NCI-H2196 treated with DMSO at 0.1 percent for 48 hours (cell line): ENCODE data around the gene WDR7.

Source experiments
- DNase-seq: peaks from one replicate; lab custom pipeline; 2025; ENCODE audit not compliant: unreplicated experiment; lab: John Stamatoyannopoulos, UW

Gene WDR7

DNA sequence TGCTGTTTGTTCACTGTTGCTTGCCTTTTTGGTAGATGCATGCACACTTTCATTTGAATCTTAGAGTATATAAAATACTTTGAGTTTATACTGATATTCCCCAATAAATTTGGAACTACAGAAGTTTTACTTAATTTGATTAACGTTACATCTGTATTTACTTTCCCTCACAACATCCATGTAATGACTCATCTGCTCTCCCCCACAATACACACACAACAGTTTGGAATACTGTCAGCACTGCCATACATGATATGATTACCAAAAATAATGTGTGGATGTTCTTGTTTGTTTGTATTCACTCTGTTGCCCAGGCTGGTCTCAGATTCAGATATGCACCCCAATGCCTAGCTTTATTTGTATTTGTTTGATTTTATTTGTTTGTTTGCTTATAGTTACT lies 144.2 kb downstream of the WDR7 start:
- DNase-seq = no peak

DNA sequence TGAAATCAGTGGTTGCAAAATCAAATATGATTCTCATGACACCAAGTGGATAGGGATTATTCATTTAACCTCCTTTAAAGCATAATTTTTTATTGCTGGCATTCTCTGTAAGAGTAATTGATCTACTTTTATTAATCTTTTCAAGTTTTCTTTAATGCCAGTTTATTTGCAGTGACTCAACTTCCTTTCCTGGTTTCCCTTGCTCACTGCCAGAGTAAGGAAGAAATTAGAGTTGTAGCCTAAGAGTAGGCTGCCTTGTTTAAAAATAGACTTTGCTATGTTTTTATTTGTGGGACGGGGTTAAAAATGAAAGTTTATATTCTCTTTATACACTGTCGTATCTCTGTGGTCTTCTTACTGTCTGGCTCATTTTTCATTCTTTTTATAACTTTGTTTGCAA lies 148.6 kb downstream of the WDR7 start:
- no peak for DNase-seq

DNA sequence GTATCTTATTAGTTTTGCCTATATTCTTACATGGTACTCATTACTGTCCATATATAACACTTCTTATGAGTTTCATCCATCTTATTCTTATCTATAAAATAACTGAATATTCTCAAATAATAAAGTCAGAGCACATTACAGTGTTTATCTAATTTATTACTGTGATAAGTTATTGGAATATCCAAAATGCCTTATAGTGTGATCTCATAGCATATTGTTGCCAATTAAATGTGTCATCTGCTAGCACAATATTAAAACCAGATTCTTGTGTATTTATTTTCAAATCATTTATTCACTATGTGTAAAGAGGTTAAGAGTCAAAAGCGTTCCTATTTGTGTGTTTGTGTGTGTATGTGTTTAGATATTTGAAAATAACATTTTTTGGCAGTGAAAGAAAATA lies 151.9 kb downstream of the WDR7 start:
- no peak for DNase-seq

DNA sequence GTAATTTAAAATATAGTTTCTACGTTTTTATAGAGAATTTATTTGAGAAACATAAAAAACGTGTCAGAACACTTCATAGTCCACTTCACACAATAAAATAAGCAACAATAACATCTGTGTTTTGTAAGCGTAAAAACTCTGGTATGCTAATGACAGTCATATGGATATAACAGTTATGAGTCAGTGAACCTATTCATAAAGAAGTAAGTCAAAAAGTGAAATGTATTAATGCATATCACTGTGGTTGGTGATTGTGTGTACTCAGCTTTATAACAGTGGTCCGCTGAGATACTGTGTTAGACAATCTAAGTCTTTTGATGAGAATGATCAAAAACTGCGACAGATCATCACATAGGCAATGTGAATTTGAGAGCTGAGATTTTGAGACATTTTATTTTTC lies 153.2 kb downstream of the WDR7 start:
- DNase-seq = no peak

DNA sequence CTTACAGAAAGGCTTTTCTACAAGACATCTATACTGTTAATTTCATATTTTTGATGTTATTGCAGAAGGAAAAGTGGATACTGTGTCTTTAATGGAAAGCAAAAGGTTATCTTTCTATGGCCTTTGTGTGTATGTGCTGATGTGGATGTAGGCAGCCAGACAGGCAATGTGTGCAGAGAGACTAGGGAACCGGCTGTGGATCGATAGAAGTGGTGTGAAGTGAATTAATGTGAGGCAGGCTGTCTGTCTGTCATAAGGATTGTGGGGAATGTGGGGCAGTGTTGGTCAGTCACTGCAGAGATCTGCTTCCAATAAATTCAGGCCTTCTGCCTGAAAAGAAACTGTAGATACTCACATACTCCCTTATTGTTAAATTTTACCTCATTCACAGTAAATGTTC lies 156.7 kb downstream of the WDR7 start:
- DNase-seq = no peak

DNA sequence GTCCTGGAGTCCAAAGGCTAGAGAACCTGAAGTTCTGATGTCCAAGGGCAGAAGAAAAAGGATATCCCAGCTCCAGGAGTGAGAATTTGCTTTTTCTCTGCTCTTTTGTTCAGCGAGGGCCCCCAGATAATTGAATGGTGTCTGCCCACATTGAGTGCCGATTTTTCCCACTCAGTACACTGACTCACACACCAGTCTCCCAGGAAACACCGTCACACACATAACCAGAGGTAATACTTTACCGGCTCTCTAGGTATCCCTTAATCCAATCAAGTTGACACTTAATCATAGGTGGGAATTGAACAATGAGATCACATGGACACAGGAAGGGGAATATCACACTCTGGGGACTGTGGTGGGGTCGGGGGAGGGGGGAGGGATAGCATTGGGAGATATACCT lies 161.5 kb downstream of the WDR7 start:
- no peak for DNase-seq

DNA sequence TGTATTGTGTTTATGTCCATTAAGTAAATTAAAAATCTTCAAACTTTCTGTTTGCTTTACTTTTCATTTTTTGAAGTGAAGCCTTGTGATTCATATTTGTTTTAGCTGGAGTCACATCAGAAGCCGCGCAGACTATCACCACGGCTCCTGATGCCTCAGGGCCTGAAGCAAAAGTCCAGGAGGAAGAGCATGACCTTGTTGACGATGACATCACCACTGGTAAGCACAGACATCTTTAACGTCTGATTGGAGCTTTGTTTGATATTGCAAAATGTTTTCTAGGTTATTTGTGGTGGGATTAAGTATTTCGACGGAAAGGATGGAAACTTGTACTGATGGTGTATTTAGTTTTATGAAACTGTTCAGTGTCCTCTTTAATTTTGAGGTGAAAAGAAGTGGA lies 164.8 kb downstream of the WDR7 start:
- DNase-seq = no peak

DNA sequence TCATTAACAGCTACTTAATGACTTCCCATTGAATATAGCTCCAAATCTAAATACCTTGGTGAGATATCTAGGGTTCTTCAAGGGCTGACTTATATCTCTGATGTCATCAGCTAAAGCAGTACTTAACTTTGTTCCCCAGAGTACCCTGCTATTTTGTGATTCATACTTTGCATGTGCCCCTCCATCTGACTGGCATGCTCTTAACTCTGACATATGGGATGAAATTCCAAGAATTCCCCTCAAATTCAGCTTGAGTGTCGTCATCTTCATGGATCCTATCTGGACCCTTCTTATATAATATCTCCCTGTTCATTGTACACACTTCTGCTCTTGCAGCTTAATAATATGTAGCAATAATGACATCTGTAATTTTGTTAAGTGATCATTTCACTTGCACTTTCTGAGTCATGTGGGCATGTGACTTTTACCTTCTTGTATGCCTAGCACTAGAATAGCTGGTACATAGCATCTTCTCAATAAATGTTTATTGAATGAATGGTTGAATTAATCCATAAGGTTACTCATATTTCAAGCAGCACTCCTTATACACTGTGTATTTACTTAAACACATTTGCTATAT lies 172.9 kb downstream of the WDR7 start:
- DNase-seq = no peak

DNA sequence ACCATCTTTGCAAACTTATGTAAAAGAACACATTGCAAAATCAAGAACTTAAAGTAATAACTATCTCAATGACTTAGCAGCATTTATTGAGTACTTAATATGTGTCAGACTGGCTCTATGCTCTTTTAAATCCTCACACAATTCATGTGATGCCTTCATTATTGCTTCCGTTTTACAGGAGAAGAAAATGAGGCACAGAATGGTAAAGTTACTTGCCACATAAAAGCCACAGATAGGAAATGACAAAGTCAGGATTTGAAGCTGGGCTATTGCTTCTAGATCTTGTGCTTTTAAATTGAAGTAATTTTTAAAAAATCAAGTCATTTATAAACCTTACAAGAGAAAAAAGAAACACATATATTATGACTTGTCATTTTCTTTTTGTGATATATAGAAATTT lies 174.2 kb downstream of the WDR7 start:
- no peak for DNase-seq

DNA sequence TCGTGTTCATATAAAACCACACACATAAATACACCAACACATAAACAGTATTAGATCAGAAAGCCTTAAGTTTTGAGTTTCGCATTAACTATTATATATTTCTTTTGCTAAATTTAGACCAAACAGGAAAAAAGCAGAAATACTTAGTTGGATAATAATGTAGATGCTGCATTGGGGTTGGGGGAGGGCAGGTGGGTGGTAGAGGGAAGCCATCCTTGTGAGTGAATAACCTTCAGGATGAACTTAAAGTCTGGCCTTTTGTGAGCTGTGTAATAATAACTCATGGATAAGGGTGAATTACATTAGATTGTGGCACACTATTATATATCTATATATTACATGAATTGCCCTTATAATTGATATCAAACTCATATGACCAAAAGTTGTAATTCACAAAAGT lies 174.7 kb downstream of the WDR7 start:
- DNase-seq = no peak

DNA sequence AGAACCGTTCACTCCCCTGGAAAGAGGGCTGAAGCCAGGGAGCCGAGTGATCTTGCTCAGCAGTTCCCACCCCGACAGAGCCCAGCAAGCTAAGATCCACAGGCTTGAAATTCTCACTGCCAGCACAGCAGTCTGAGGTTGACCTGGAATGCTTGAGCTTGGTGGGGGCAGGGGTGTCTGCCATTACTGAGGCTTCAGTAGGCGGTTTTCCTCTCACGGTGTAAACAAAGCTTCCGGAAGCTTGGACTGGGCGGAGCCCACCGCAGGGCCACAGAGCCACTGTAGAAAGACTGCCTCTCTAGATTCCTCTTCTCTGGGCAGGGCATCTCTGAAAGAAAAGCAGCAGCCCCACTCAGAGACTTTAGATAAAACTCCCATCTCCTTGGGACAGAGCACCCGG lies 180.8 kb downstream of the WDR7 start:
- no peak for DNase-seq

DNA sequence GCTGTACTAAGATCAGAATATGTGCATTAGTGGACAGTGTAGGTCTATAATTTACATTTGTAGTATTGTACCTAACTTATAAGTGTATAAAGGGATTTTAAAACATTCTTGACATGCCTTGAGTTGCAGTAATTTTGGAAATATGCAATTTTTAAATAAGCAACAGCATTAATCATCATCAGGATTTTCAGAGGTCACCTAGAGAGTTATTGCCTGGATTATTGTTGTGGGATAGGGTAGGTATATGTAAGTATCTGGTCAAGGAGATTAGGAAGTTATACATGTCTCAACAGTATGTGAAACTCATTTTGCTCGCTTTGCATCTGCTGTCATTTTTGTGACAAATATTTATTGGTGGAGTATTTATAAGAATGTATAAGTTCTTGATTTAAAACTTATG lies 184.2 kb downstream of the WDR7 start:
- no peak for DNase-seq

DNA sequence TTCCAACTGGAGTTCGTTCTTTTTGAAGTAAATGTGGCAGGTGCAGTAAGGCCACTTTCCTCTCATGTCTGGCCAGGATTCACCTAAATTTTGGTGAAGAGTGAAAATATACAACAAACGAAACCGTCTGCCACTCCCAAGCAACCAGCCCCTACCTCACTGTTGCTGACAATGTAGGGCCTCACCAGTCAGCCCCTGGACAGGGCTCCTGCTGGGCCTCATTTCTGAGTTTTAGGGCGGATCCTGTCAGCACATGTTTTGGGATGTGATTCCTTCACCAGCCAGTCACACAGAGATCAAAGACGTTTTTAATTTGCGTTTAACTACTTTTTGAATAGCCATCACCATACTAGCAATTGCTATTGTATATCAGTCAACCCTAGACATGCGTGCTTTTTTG lies 185.0 kb downstream of the WDR7 start:
- DNase-seq = no peak

DNA sequence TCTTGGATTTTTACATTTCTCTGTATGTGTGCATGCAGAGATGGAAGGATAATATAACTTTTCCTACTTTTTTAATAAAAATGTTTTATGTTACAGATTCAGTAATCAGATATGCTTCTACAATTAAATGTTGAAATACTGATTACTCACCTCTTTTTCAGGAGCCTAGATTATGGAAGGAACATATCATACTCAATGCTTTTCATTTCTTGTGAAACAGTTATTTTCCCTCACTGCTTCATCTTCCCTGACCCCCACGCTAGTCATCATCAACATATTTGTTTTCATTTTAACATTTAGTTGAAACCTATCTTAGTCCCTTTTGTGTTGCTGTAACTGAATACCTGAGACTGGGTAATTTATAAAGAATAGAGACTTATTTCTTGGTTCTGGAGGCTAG lies 190.7 kb downstream of the WDR7 start:
- no peak for DNase-seq

DNA sequence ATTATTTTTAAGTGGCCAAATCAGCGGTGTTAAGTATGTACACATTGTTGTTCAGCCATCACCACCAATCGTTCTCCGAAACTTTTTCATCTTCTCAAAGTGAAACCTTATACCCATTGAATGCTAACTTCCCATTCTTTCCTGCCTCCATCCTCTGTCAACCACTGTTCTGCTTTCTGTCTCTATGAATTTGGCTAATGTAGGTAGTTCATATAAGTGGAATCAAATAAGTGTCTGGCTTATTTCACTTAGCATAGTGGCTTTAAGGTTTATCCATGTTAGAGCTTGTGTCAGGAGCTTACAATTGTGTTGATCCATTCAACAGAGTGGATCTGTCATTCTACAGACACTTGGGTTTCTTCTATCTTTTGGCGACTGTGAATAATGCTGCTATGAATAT lies 192.1 kb downstream of the WDR7 start:
- DNase-seq = no peak

DNA sequence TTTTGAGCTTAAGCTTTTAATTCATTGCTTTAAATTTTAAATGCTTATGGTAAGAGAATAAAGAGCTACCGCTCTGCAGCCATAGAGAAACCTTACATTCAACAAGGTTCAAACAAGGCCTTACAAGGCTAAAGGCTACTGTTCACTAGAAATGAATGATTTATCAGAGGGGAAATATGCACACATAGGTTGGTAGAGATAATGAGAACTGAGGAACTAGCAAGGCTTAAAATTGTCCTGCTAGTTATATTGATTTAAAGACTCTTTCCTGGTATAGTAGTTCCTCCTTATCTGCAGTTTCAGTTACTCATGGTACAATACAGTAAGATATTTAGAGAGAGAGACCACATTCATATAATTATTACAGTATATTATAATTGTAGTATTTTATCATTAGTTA lies 193.4 kb downstream of the WDR7 start:
- DNase-seq = no peak

DNA sequence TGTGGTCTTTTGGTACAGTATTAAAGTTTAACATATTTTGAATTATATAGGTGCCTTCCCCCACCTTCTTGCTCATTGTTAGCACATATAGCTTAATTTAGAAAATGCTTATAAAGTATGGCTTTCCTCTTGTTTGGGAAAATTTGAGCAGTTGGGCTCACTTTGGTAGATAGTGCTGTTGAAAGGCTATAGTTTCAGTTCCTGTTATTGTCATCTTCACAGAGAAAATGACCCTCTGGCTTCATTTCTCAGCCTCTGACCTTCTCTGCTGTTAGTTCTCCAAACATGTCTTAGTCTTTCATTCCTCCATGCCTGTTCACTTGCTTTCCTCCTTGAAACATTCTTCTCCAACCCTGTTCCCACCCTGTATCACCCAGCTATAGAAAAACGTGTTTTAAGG lies 200.6 kb downstream of the WDR7 start:
- no peak for DNase-seq

DNA sequence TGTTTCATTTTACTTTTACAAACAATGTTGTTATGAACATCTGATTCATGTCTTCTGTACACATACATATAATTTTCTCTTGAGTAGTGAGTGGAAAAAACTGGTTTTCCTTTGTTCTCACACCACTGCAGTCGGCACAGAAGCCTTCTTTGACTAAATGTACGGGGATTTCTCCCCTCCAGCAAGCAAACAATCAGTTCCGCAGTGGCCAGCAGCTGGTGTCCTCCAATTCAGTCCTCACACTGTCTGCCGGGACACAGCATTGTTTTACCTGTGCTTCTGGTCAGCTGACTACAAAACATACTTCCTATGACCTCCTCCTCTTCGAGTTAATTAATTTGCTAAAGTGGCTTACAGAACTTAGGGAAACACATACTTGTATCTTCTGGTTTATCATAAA lies 202.8 kb downstream of the WDR7 start:
- no peak for DNase-seq

DNA sequence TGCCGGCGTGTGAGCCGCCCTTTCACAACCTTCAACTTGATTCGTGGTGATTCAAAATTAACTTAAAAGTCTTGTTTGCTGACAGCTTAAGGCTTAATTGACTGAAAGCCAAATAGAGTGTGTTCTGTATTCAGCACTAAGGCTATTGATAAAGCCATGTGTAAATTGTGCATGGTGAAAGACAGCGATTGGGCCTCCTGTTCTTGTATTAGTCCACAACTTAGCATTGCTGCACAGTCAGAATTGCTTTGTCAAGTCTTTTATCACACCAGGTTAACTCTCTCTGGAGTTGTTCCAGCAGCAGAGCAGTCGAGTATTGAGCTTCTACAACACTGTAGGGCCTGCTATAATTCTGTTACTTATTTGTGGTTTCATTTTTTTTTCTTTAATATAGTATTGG lies 210.1 kb downstream of the WDR7 start:
- DNase-seq = no peak

DNA sequence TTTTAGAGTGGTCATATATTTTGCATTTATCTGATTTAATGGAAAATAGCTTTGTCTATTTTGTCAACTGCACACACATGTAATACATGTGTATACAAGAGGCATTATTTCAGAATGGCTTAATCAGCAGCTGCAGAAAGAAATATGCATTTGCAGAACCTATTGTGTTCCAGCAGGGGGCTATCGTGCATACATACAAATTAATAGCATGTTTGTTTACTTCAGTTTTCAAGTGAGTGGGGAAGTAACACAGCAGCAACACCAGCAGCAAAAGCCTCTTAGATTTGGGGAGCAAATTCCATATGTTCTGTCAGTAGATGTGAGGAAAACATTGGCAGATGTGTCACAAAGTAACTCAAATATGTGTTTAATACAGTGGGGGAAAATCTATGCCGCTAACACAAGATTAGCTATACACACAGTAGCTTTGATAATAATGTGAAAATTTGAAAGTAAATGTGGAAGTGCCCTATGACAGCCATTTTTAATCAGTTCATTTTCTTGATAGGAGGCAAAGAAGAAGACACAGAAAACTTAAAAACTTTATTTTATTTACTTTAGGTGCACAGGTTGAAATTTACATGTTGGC lies 218.1 kb downstream of the WDR7 start:
- peak; percentile 36 for DNase-seq

DNA sequence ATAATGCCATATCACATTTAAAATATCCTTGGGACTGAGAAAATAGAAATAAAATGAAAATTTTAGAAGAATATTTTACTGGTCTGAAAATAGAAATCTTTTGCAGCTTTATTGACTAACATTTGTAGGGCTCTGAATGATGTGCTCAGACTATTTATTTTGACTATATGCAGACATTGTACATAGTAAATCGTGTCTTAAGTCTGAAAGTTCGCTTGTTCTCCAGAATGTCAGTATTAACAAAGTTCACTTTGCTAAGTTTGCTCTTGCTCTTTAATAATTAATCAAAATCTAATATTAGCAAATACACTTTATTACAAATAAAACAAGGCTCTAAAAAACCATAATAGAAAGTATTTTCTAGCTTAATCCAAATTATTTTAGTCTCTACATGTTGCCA lies 219.8 kb downstream of the WDR7 start:
- DNase-seq = no peak

DNA sequence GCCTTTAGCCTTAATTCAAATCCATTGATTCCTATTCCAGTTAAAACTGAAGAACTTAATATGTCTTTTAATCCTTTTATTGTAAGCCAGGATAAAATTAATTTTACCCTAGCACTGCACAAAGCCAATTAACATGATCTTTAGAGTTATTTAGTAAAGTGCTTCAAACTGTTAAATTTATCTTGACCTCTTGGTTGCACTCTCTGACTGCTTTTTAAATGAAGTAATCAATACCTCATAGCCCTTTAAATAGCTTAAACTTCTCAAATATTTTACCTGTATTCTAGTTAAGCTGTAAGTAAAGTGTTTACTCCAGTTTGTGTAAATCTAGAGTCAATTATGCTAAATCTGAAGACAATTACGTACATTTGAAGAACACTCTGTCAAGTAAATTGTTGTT lies 221.0 kb downstream of the WDR7 start:
- no peak for DNase-seq

DNA sequence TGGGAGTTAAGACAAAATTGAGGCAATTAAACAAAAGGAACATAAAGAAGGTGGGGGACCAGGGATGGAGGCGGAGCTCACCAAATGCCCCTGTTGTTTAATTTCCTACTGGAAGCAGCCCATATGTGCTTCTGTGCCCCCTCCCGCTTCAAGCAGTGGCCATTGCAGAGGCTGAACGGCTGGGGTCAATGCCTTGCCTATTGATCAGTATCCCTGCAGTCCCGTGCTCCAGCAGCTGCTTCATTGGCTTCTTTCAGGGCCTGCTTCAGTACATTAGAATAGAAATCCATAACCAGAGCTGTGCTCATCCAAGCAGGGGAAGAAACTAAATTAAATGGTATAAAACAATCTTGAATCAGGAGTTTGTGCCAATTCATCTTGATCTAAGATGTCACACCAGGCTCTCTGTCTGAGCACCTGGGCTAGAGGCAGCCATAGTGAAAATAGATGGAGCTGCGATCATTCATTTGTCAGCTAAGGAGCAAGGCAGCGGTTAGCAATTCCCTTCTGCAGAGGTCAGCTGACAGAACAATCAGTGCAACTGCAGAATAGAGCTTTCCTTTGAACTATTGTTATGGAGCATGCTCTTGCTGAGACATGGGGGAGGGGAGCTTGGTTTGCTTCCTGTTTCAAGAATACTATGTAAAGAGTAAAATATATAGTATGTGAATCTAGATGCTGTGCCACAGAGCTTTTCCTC lies 222.4 kb downstream of the WDR7 start:
- DNase-seq = no peak
